GM23248 (cell line): ENCODE data around the gene COQ4. TPM values are rescaled to one million over a fixed set of nuclear protein-coding genes. Genes with fewer than 3 reads are reported as not detected.
A peak's percentile ranks its signal among the peaks of the same experiment; 100 is the strongest.

ENCODE experiments used
- DNase-seq: peaks from one replicate; pipeline ENCODE4 v3.0.0-alpha.2; 2015
- H2AFZ ChIP-seq: fragments of 200-600 bp; sonication (generic); 2 replicates; pipeline ENCODE4 v1.6.1; 2016; ENCODE audit warnings: antibody characterized with exemption
- H3F3A ChIP-seq: fragments of 200-600 bp; sonication (generic); 2 replicates; pipeline ENCODE4 v1.6.1; 2016; ENCODE audit warnings: mild to moderate bottlenecking, antibody characterized with exemption, mixed run types; ENCODE audit not compliant: insufficient read depth
- H3K27ac ChIP-seq: fragments of 200-600 bp; sonication (generic); 2 replicates; pipeline ENCODE4 v1.5.1; 2016; ENCODE audit warnings: mild to moderate bottlenecking
- H3K27me3 ChIP-seq: fragments of 200-600 bp; sonication (generic); replicated peaks from 2 replicates; pipeline ENCODE4 v1.6.1; 2016; ENCODE audit warnings: mild to moderate bottlenecking; ENCODE audit not compliant: insufficient read depth
- H3K36me3 ChIP-seq: fragments of 200-600 bp; sonication (generic); 2 replicates; pipeline ENCODE4 v1.6.1; 2016; ENCODE audit warnings: low read depth, mild to moderate bottlenecking
- H3K4me1 ChIP-seq: fragments of 200-600 bp; sonication (generic); 2 replicates; pipeline ENCODE4 v1.6.1; 2016; ENCODE audit warnings: mild to moderate bottlenecking; ENCODE audit not compliant: insufficient read depth
- H3K4me2 ChIP-seq: fragments of 200-600 bp; sonication (generic); one replicate; pipeline ENCODE4 v1.6.1; 2016; ENCODE audit warnings: mild to moderate bottlenecking; ENCODE audit not compliant: unreplicated experiment
- H3K4me3 ChIP-seq: fragments of 200-600 bp; sonication (generic); 2 replicates; pipeline ENCODE4 v1.5.1; 2016; ENCODE audit warnings: mild to moderate bottlenecking
- H3K79me2 ChIP-seq: fragments of 200-600 bp; sonication (generic); 2 replicates; pipeline ENCODE4 v1.6.1; 2016; ENCODE audit warnings: mild to moderate bottlenecking; ENCODE audit not compliant: insufficient read depth
- H3K9ac ChIP-seq: fragments of 200-600 bp; sonication (generic); 2 replicates; pipeline ENCODE4 v1.6.1; 2016; ENCODE audit warnings: mild to moderate bottlenecking
- H3K9me2 ChIP-seq: fragments of 200-600 bp; sonication (generic); 2 replicates; pipeline ENCODE4 v1.6.1; 2016; ENCODE audit warnings: mixed run types, mild to moderate bottlenecking, moderate library complexity; ENCODE audit not compliant: insufficient read depth
- H3K9me3 ChIP-seq: fragments of 200-600 bp; sonication (generic); one replicate; pipeline ENCODE4 v1.6.1; 2017; ENCODE audit warnings: low read depth
- H4K20me1 ChIP-seq: fragments of 200-600 bp; sonication (generic); 2 replicates; pipeline ENCODE4 v1.6.0; 2016; ENCODE audit not compliant: insufficient read depth
- EZH2 ChIP-seq: fragments of 200-600 bp; sonication (generic); IDR thresholded peaks from 2 replicates; pipeline ENCODE4 v1.6.1; 2018; ENCODE audit warnings: antibody characterized with exemption, mild to moderate bottlenecking; ENCODE audit not compliant: insufficient read depth, poor library complexity, severe bottlenecking
- EZH2phosphoT487 ChIP-seq: fragments of 200-600 bp; sonication (generic); IDR thresholded peaks from 2 replicates; pipeline ENCODE4 v1.6.1; 2018; ENCODE audit warnings: antibody characterized with exemption, moderate library complexity, mild to moderate bottlenecking, low read depth; ENCODE audit not compliant: insufficient read depth
- WGBS, 2 experiments: methylation state at CpG; one replicate each; pipeline ENCODE4 v1.1.6; 2015 to 2017; ENCODE audit warnings: low lambda C conversion rate in 2 of 2, low coverage in 1 of 2; ENCODE audit errors: missing lambda C conversion rate in 2 of 2; 5-methylcytosine and 5-hydroxymethylcytosine counted together
- in situ Hi-C: fragments of 300-500 bp; cut with MboI; formaldehyde crosslinking; loops from 2 replicates; pipeline ENCODE4 v1.15.0; 2020
- polyA plus RNA-seq: library from polyadenylated mRNA; unstranded; fragments of >200 nt; fragmentation: Nextera tagmentation; extraction: Ambion mirVana; gene quantifications from 2 replicates; pipeline ENCODE4 v1.2.1, GENCODE V29; 2016
- total RNA-seq: library from RNA; depleted of rRNA; stranded (reverse); fragments of >200 nt; shearing (Covaris generic); gene quantifications from 2 replicates; pipeline ENCODE4 v1.2.3, GENCODE V29; 2014

Gene COQ4
- total and polyA plus RNA-seq, 2 experiments from 2014 or later, result 34.1 to 46.8 TPM

DNA sequence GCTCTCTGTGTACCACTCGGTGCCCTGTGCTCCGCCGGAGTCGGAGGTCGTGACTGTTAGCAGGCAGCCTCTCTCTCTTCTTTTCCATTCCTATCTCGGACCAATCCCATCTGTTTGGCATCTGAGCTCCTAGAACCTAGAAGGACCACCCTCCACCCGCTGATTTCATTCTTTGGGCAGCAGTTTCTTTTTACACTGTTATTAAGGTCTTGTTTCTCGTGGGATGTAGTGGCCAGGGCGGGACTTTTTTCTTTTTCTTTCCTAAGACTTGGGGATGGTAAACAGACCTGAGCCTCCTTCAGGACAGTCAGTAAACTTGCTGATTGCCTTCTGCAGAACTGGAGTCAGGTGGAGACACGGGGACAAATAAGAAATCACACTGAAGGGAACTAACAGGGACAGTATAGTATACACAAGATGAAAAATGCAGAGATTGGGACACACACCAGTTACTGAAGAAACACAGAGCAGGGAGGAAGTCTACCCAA, 49.0 kb downstream of the COQ4 start:
- peaks cover 25% of the 10 kb centered on the region for H3F3A ChIP-seq
- peak; percentile 56 for DNase-seq
- H3K27me3 ChIP-seq, result no peaks in the 10 kb centered on the region
- in situ Hi-C loops, result no loop called here
- peaks cover 63% of the 10 kb centered on the region for H3K79me2 ChIP-seq
- H3K27ac ChIP-seq, result peak overlapping the region; percentile 96
- no peaks in the 10 kb centered on the region for H3K36me3 ChIP-seq
- peak overlapping the region; percentile 96 for H3K9ac ChIP-seq
- H3K4me3 ChIP-seq, result peak overlapping the region; percentile 86
- H3K4me1 ChIP-seq, result peaks cover 22% of the 10 kb centered on the region
- no peaks in the 10 kb centered on the region for H3K9me3 ChIP-seq
- H2AFZ ChIP-seq, result peak overlapping the region; percentile 89
- no peak for TF ChIP-seq EZH2
- no peak for TF ChIP-seq EZH2phosphoT487
- H3K9me2 ChIP-seq, result no peaks in the 10 kb centered on the region
- 0 to 2% methylated on average over 10 of the region's 10 CpGs for WGBS, 2 experiments
- peak overlapping the region; percentile 97 for H3K4me2 ChIP-seq
- H4K20me1 ChIP-seq, result no peaks in the 10 kb centered on the region

DNA sequence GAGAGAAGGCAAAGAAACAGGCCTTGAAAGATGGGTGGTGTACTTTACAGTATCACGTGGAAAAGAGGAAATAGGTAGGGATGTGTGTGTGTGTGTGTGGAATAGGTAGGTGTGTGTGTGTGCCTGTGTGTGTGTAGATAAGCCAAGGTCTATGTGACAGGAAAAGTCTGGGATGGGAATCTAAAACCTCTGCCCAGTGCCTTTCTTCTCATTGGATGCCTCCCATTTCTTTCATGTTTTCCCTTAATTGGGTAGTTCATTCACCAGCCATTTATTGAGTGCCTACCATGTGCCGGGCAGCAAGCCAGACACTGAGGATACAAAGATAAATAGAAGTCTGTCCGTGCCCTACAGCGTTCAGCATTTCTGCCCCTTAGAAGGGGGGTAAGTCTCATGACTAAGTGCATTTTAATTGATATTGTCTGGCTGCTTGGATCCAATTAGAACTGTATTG, 49.6 kb downstream of the COQ4 start:
- no peak for TF ChIP-seq EZH2
- TF ChIP-seq EZH2phosphoT487, result no peak
- in situ Hi-C loops, result no loop called here
- peaks cover 68% of the 10 kb centered on the region for H3K79me2 ChIP-seq
- no peaks in the 10 kb centered on the region for H3K36me3 ChIP-seq
- H3F3A ChIP-seq, result peaks cover 25% of the 10 kb centered on the region
- DNase-seq, result peak; percentile 44
- no peaks in the 10 kb centered on the region for H3K27me3 ChIP-seq
- 24 to 25% methylated on average over 4 of the region's 4 CpGs for whole genome bisulfite sequencing, 2 experiments
- no peaks in the 10 kb centered on the region for H3K9me2 ChIP-seq
- H3K4me3 ChIP-seq, result peak overlapping the region; percentile 86
- H3K27ac ChIP-seq, result peak overlapping the region; percentile 96
- peak overlapping the region; percentile 97 for H3K4me2 ChIP-seq
- peak overlapping the region; percentile 89 for H2AFZ ChIP-seq
- H3K9me3 ChIP-seq, result no peaks in the 10 kb centered on the region
- peaks cover 22% of the 10 kb centered on the region for H3K4me1 ChIP-seq
- H3K9ac ChIP-seq, result peak overlapping the region; percentile 96
- H4K20me1 ChIP-seq, result no peaks in the 10 kb centered on the region

DNA sequence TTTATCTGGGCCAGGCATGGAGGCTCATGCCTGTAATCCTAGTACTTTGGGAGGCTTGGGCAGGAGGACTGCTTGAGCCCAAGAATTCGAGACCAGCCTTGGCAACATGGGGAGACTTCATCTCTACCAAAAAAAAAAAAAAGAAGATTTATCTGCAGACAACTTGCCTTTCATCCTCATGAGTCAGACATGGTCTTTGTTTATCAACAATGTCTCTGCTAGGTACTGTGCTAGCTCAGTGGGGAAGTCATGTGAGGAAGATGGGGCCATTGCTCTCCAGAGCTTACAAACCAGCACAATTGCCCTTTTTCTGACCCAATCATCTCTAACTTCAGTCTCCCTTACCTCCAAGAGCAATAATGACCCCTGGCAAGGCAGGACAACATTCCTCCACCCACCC, 50.1 kb downstream of the COQ4 start:
- Histone ChIP-seq H3K79me2 (peaks cover 73% of the 10 kb centered on the region), H3K4me1 (peaks cover 22% of the 10 kb centered on the region), H3K4me2 (peak overlapping the region; percentile 97), H3K9me2 (no peaks in the 10 kb centered on the region), H2AFZ (no peak overlapping the region), H3K27ac (peak overlapping the region; percentile 96), H3K4me3 (peak overlapping the region; percentile 86), H3K36me3 (no peaks in the 10 kb centered on the region), H4K20me1 (no peaks in the 10 kb centered on the region), H3K9ac (peak overlapping the region; percentile 96), H3K27me3 (no peaks in the 10 kb centered on the region), H3K9me3 (no peaks in the 10 kb centered on the region), H3F3A (peaks cover 25% of the 10 kb centered on the region)
- in situ Hi-C loops, result no loop called here
- 86 to 100% methylated on average over 1 of the region's 1 CpG for WGBS, 2 experiments
- peak; percentile 55 for DNase-seq
- TF ChIP-seq EZH2phosphoT487 (no peak), EZH2 (no peak)

DNA sequence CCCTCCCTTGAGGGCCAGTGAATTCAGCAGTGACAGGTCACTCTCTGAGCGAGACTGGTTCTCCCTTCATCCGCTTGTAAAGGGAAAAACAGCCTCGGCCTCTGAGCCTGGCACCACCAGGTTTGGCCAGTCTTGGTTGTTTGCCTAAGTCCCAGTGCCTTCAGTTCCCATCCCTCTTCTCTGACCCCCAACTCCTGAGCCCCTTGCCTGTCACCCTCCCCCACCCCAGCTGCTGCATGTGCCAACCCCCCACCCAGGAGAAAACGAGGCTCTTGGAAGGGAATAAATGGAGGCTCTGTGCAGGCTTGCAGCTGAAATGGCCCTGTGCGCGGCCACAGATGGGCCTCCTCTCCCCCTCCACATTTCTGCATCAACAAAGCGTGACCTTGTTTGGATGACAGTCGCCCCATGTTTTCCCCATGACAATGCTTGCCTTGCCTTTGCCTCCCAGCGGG, 51.6 kb downstream of the COQ4 start:
- H3K4me1 ChIP-seq, result peaks cover 22% of the 10 kb centered on the region
- H3F3A ChIP-seq, result peaks cover 25% of the 10 kb centered on the region
- no peak overlapping the region for H3K4me2 ChIP-seq
- H3K27ac ChIP-seq, result no peak overlapping the region
- no peak overlapping the region for H2AFZ ChIP-seq
- no peaks in the 10 kb centered on the region for H3K27me3 ChIP-seq
- no peak for DNase-seq
- H3K36me3 ChIP-seq, result peaks cover 3% of the 10 kb centered on the region; the same call in 1 of the 2 replicates
- no peak overlapping the region for H3K4me3 ChIP-seq
- TF ChIP-seq EZH2phosphoT487 (no peak), EZH2 (no peak)
- in situ Hi-C loops, result no loop called here
- no peaks in the 10 kb centered on the region for H3K9me3 ChIP-seq
- H3K9ac ChIP-seq, result no peak overlapping the region
- H3K79me2 ChIP-seq, result peaks cover 76% of the 10 kb centered on the region
- H3K9me2 ChIP-seq, result no peaks in the 10 kb centered on the region
- whole genome bisulfite sequencing, 2 experiments, result 88 to 91% methylated on average over 9 of the region's 9 CpGs
- H4K20me1 ChIP-seq, result no peaks in the 10 kb centered on the region
